HUES64 (cell line): ENCODE data around the gene ARHGEF25.
A peak's percentile ranks its signal among the peaks of the same experiment; 100 is the strongest.

Experiments used
- H3K27ac ChIP-seq: 2 replicates; pipeline ENCODE4 v1.7.0; 2013; ENCODE audit warnings: low read depth, low read length, inconsistent platforms
- H3K27me3 ChIP-seq: 2 replicates; pipeline ENCODE4 v1.6.1; 2013; ENCODE audit warnings: mild to moderate bottlenecking, low read length; ENCODE audit not compliant: insufficient read depth
- H3K36me3 ChIP-seq: 2 replicates; pipeline ENCODE4 v1.6.1; 2013; ENCODE audit warnings: mild to moderate bottlenecking, low read length; ENCODE audit not compliant: insufficient read depth
- H3K4me1 ChIP-seq: 2 replicates; pipeline ENCODE4 v1.6.1; 2013; ENCODE audit warnings: mild to moderate bottlenecking, low read length, moderate library complexity; ENCODE audit not compliant: insufficient read depth
- H3K4me3 ChIP-seq: 2 replicates; pipeline ENCODE4 v1.5.1; 2013; ENCODE audit warnings: mild to moderate bottlenecking, low read length, moderate library complexity
- H3K9ac ChIP-seq: 2 replicates; pipeline ENCODE4 v1.6.1; 2013; ENCODE audit warnings: mild to moderate bottlenecking, low read depth, low read length
- H3K9me3 ChIP-seq: 2 replicates; pipeline ENCODE4 v1.6.1; 2013; ENCODE audit warnings: low read depth, low read length; ENCODE audit not compliant: insufficient read depth
- WGBS: fragments of 150-250, 120-280 bp; methylation state at CpG from one replicate; pipeline ENCODE4 v1.1.7; 2013; ENCODE audit warnings: missing lambda C conversion rate; 5-methylcytosine and 5-hydroxymethylcytosine counted together

Gene ARHGEF25

DNA sequence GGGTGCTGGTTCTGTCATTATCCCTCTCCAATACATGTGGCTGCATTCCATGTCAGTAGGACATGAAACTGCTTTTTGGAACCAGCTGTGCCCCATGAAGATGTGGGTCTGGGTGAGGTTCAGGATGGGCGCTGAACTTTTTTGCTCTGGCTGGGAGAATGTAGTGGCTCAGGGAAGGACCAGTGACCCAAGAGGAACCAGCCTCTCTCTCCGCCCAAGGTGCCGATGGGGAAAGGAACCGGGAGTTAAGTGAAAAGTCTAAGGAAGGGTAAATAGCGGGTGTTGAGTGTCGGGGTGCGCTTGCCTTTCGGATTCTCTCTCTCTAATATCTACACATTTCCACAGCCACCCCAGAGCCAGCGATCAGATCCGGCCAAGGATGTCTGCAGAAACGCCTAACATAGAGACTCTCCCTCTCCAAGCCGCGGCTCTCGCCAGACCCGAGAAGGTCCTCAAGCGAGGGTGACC, 7.8 kb downstream of the ARHGEF25 start:
- Histone ChIP-seq H3K27ac (no peak overlapping the region), H3K4me1 (peaks cover 2% of the 10 kb centered on the region), H3K27me3 (peaks cover 92% of the 10 kb centered on the region), H3K4me3 (peak overlapping the region; percentile 37), H3K9ac (no peak overlapping the region), H3K9me3 (no peaks in the 10 kb centered on the region), H3K36me3 (peaks cover 15% of the 10 kb centered on the region; the same call in 1 of the 2 replicates)
- 38% methylated on average over 16 of the region's 16 CpGs for WGBS

DNA sequence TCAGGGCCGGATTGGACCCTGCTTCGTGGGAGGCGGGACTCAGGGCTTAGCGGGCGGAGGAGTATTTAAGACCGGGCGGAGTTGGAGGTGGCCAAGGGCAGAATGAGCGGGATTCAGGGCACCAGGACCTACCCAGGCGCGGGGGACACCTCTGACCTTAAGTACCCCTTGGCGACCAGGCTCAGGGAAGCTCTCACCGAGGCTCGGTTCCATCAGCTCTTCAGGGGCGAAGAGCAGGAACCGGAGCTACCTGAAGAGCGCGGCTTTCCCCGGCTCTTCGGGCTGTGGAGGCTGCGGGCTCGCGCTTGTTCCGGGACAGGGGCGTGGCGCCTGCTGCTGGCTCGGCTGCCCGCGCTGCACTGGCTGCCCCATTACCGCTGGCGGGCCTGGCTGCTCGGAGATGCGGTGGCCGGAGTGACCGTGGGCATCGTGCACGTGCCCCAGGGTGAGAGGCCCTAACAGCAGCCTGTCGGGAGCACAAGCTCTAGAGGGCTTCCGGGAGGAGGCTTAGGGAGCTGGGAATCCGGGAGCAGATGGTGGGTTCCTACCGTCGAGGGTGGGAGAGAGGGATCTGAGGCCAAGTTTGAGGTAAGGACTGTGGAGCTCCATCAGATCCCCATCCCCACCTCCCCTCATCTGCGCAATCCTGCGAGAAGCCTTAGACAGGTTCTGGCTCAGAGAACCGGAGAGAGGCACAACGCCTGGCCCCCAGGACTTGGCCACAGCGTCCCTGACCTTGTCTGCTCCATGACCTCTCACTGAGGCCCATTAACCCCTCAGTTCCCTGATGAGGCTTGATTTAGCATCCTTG, 8.4 kb downstream of the ARHGEF25 start:
- no peaks in the 10 kb centered on the region for H3K4me1 ChIP-seq
- H3K4me3 ChIP-seq, result peak overlapping the region; percentile 37
- 8% methylated on average over 46 of the region's 46 CpGs for WGBS
- peaks cover 98% of the 10 kb centered on the region for H3K27me3 ChIP-seq
- H3K9ac ChIP-seq, result no peak overlapping the region
- H3K36me3 ChIP-seq, result peaks cover 12% of the 10 kb centered on the region; the same call in 1 of the 2 replicates
- H3K27ac ChIP-seq, result no peak overlapping the region
- no peaks in the 10 kb centered on the region for H3K9me3 ChIP-seq

DNA sequence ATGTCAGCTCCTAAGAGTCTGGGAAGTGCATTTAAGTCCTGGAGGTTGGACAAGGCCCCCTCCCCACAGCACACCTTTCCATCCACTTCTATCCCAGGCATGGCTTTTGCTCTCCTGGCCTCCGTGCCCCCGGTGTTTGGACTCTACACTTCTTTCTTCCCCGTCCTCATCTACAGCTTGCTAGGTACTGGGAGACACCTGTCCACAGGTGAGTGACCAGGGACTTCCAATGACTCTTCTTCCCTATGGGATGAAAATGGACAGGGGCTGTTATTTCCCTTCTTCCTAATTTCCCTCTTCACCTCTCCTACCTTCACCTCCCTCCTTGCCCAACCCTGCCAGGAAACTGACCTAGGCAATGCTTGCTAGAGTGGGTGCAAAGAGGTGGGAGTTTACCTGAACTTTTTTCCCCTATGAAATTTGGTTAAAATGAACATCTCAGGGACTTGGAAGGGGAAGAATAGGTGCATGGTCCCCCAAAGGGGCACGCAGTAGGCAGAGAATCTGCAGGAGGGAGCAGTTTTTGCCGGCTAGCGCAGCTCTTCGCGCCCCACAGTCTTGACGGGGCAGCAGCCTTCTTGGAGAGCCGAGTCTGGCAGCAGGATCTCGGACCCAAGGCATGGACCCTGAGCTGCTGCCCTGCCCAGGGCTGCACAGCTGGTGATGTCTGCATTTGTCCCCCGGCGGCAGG, 9.2 kb downstream of the ARHGEF25 start:
- Histone ChIP-seq H3K9me3 (no peaks in the 10 kb centered on the region), H3K27me3 (peaks cover 98% of the 10 kb centered on the region), H3K27ac (no peak overlapping the region), H3K4me3 (peak overlapping the region; percentile 42; the same call in 1 of the 2 replicates), H3K4me1 (no peaks in the 10 kb centered on the region), H3K9ac (no peak overlapping the region), H3K36me3 (peaks cover 6% of the 10 kb centered on the region; the same call in 1 of the 2 replicates)
- WGBS, result 21% methylated on average over 13 of the region's 13 CpGs

DNA sequence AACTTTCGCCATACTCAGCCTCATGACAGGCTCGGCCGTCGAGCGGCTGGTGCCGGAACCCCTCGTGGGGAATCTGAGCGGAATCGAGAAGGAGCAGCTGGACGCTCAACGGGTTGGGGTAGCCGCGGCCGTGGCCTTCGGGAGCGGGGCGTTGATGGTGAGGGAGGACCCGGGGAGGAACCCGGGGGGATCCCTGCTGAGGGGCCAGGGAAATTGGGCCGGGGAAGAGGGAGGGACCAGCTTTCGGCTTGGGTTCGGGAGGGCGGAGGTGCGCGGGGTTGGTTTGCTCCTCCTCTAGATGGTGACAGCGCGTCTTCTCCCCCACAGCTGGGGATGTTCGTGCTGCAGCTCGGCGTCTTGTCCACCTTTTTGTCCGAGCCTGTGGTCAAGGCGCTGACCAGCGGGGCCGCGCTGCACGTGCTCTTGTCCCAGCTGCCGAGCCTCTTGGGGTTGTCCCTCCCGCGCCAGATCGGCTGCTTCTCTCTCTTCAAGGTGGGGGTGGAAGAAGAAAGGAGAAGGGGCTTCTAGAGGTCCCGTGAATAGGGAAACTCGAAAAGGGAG, 9.8 kb downstream of the ARHGEF25 start:
- no peak overlapping the region for H3K9ac ChIP-seq
- peak overlapping the region; percentile 42 for H3K4me3 ChIP-seq
- H3K36me3 ChIP-seq, result no peaks in the 10 kb centered on the region; the same call in 1 of the 2 replicates
- H3K27ac ChIP-seq, result no peak overlapping the region
- no peaks in the 10 kb centered on the region for H3K4me1 ChIP-seq
- H3K9me3 ChIP-seq, result no peaks in the 10 kb centered on the region
- WGBS, result 4% methylated on average over 42 of the region's 42 CpGs
- peaks cover 99% of the 10 kb centered on the region for H3K27me3 ChIP-seq

DNA sequence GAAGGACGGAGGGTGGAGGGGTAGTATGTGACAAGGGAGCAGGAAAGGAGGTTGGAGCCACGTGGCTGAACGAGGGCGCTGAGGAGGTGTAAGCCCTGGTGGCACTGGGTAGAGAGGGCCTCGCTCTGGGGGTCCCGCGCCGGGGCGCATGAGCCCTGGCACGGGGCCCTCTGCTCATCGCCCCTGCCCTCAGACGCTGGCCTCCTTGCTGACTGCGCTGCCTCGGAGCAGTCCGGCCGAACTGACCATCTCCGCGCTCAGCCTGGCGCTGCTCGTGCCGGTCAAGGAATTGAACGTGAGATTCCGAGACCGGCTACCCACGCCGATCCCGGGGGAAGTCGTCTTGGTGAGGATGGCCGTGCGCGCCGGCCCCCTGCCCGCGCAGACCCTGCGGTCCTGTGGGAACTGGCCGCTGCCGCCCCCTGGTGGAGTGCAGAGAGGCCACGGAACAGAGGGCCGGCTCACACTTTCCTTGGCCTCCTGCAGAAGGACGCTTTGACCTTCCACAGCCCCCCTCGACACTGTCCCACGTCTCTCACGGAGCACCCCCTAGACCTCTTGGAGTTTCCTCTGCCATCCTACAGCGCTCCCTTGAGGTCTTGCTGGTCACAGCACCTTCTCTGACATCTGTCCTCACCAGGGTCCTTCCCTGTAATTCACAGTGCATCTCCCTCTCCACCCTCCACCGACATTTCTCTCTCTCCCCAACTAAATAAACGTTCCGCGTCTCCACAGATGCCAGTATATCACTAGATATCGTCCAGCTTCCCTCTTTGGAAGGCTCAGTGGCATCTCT, 10.5 kb downstream of the ARHGEF25 start:
- H3K9ac ChIP-seq, result no peak overlapping the region
- H3K36me3 ChIP-seq, result no peaks in the 10 kb centered on the region
- H3K27ac ChIP-seq, result no peak overlapping the region
- peak overlapping the region; percentile 42 for H3K4me3 ChIP-seq
- H3K27me3 ChIP-seq, result peaks cover 99% of the 10 kb centered on the region
- no peaks in the 10 kb centered on the region for H3K4me1 ChIP-seq
- no peaks in the 10 kb centered on the region for H3K9me3 ChIP-seq
- WGBS, result 3% methylated on average over 49 of the region's 49 CpGs

DNA sequence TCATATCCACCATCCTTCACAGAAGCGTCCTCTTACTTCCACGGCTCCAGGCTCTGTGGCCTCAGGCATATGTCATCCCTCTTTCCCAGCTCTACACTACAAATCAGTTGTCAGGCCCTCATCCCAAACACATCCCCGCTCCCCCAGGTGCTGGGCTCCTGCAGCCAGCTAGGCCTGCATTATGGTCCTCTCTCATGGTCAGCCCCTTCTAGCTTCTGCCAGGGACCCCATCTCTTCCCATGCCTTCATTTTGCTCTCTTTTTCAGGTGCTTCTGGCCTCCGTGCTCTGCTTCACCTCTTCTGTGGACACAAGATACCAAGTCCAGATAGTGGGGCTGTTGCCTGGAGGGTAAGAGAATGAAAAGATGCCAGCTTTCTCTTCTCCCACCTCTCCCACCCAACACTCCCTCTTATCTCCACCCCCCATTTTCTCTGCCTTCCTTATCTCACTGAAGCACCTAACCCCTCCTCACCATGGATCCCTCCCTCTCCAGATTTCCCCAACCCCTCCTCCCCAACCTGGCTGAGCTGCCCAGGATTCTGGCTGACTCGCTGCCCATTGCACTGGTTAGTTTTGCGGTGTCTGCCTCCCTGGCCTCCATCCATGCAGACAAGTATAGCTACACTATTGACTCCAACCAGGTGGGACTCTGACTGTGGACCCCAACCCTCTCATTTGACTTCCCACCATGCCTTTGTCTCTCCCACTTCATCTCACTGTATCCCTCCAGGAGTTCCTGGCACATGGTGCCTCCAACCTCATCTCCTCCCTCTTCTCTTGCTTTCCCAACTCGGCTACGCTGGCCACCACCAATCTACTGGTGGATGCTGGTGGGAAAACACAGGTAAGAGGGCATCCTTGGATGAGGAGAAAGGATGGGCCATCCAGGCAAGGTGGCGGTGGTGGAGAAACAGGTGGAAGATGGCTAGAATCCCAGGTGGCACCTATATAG, 11.3 kb downstream of the ARHGEF25 start:
- H3K27me3 ChIP-seq, result peaks cover 100% of the 10 kb centered on the region
- H3K9ac ChIP-seq, result no peak overlapping the region
- no peaks in the 10 kb centered on the region for H3K9me3 ChIP-seq
- H3K4me3 ChIP-seq, result no peak overlapping the region
- 82% methylated on average over 9 of the region's 9 CpGs for WGBS
- no peaks in the 10 kb centered on the region for H3K4me1 ChIP-seq
- H3K36me3 ChIP-seq, result no peaks in the 10 kb centered on the region
- H3K27ac ChIP-seq, result no peak overlapping the region

DNA sequence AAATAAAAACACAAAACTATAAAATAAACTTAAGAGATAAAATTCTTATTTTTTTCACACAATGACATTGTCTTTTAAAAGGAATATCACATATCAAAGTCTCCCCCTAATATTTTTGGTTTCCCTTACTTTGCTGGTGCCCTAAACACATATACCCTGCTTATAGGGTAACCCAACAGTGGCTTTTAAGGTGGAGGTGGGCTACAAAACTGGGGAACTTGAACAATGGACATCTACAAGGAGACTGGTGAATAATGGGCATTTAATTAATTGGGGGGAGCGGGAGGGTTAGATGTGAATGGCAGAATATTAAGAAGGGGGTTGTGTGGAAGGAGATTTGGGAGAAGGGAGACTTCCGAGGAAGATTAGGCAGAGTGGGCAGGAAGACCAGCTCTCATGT, 12.2 kb downstream of the ARHGEF25 start:
- Histone ChIP-seq H3K27ac (no peak overlapping the region), H3K4me1 (peaks cover 5% of the 10 kb centered on the region; the same call in 1 of the 2 replicates), H3K9me3 (no peaks in the 10 kb centered on the region), H3K9ac (no peak overlapping the region), H3K36me3 (no peaks in the 10 kb centered on the region), H3K27me3 (peaks cover 100% of the 10 kb centered on the region), H3K4me3 (no peak overlapping the region)
- WGBS, result 82% methylated on average over 2 of the region's 2 CpGs

DNA sequence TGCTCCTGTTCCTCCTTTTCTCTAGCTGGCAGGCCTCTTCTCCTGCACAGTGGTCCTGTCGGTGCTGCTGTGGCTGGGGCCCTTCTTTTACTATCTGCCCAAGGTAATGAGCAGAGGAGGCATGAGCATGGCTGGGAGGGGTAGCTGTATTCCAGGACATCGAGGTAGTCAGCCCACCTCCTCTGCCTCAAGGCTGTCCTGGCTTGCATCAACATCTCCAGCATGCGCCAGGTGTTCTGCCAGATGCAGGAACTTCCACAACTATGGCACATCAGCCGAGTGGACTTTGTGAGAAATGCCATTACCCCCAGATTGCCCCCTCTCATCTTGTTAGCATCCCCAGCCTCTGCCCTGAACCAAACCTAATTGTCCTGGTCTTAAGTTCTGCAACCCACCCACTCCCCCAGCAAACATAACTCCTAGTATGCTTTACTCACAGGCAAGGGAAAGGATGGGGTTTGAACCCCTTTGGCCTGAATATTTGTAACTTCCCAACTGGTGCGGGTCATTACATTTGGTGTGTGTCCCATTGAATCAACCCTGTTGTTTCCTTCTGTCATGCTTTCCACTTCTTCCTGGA, 12.7 kb downstream of the ARHGEF25 start:
- Histone ChIP-seq H3K9me3 (no peaks in the 10 kb centered on the region), H3K27me3 (peaks cover 100% of the 10 kb centered on the region), H3K4me3 (no peak overlapping the region), H3K4me1 (peaks cover 5% of the 10 kb centered on the region; the same call in 1 of the 2 replicates), H3K27ac (no peak overlapping the region), H3K9ac (no peak overlapping the region), H3K36me3 (no peaks in the 10 kb centered on the region)
- WGBS, result 81% methylated on average over 5 of the region's 5 CpGs

DNA sequence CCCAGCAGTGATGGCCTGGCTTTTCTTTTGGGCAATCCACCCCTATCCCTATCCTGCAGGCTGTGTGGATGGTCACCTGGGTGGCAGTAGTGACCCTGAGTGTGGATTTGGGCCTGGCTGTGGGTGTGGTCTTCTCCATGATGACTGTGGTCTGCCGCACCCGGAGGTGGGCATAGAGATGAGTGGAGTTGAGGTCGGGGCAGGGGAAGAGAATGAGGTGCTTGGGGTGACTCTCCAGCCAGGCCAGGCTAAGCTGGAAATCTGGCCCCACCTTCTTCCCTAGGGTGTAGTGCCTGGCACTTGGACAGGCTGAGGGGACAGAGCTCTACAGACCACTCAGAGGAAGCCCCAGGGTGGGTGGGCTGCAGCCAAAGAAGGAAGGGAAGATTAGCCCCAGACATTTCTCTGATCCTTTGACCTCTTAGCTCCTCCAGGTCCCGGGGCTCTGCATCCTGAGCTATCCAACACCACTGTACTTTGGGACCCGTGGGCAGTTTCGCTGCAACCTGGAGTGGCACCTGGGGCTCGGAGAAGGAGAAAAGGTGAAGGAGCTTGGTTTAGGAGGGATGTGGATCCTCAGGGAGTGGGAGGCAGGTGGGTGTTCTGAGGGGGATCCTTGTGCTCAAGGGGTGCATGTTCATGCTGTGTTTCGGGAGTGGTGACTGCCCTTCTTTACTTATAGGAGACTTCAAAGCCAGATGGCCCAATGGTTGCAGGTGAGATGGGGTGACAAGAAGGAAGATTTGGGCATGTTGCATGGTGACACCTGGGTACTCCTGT, 13.4 kb downstream of the ARHGEF25 start:
- Histone ChIP-seq H3K9ac (no peak overlapping the region), H3K27ac (no peak overlapping the region), H3K4me1 (peaks cover 5% of the 10 kb centered on the region; the same call in 1 of the 2 replicates), H3K4me3 (no peak overlapping the region), H3K9me3 (no peaks in the 10 kb centered on the region), H3K27me3 (peaks cover 100% of the 10 kb centered on the region), H3K36me3 (no peaks in the 10 kb centered on the region)
- 83% methylated on average over 8 of the region's 8 CpGs for WGBS
